IgD-negative memory B cell (primary cell): Measurements from ENCODE around the gene RBM4B. TPM values are rescaled to one million over a fixed set of nuclear protein-coding genes. Genes with fewer than 3 reads are reported as not detected.

Experiments
- H3K27ac Mint-ChIP-seq, 3 donors: one replicate each; pipeline ENCODE4 v1.8.0; 2020 to 2022; ENCODE audit warnings: mild to moderate bottlenecking in 3 of 3, mixed read lengths in 3 of 3, moderate library complexity in 1 of 3
- H3K27me3 Mint-ChIP-seq: one replicate; pipeline ENCODE4 v1.8.0; 2021; ENCODE audit warnings: mixed read lengths
- H3K36me3 Mint-ChIP-seq: one replicate; pipeline ENCODE4 v1.8.0; 2020; ENCODE audit warnings: mild to moderate bottlenecking, mixed read lengths
- H3K4me1 Mint-ChIP-seq, 3 donors: one replicate each; pipeline ENCODE4 v1.8.0; 2020 to 2022; ENCODE audit warnings: mixed read lengths in 3 of 3, mild to moderate bottlenecking in 1 of 3
- H3K4me3 Mint-ChIP-seq, 4 donors: one replicate each; pipeline ENCODE4 v1.8.0; 2020 to 2022; ENCODE audit warnings: mild to moderate bottlenecking in 4 of 4, mixed read lengths in 4 of 4, moderate library complexity in 3 of 4
- H3K9me3 Mint-ChIP-seq, 3 donors: one replicate each; pipeline ENCODE4 v1.8.0; 2020 to 2021; ENCODE audit warnings: mixed read lengths in 3 of 3, mild to moderate bottlenecking in 1 of 3
- polyA plus RNA-seq: library from polyadenylated mRNA; unstranded; fragments of 300-500 nt; fragmentation: Illumina TruSeq; gene quantifications from one replicate; pipeline ENCODE4 v1.2.3, GENCODE V29; 2021

RBM4B gene
- polyA plus RNA-seq, 1 donor from 2014 or later = 22.9 TPM

GRCh38 chr11:66696146-66696545 lies 18.5 kb upstream of the RBM4B start:
- peaks cover 0 to 4% (median 0%) of the 10 kb centered on the region in 3 donors for H3K4me1 Mint-ChIP-seq

GRCh38 chr11:66694732-66695207 lies 17.1 kb upstream of the RBM4B start:
- Mint-ChIP-seq H3K4me3 (no peak overlapping the region), H3K27me3 (no peaks in the 10 kb centered on the region)

More at GRCh38 chr11:66696146-66696545, 18.5 kb upstream of the RBM4B start:
- H3K36me3 Mint-ChIP-seq = peaks cover 2% of the 10 kb centered on the region
- no peaks in the 10 kb centered on the region for H3K27me3 Mint-ChIP-seq
- no peak overlapping the region for H3K4me3 Mint-ChIP-seq
- H3K27ac Mint-ChIP-seq = no peak overlapping the region
- peaks cover 0 to 2% (median 0%) of the 10 kb centered on the region in 3 donors for H3K9me3 Mint-ChIP-seq

GRCh38 chr11:66694056-66694410 lies 16.3 kb upstream of the RBM4B start:
- Mint-ChIP-seq H3K36me3 (peaks cover 2% of the 10 kb centered on the region), H3K4me1 (peaks cover 0 to 4% (median 0%) of the 10 kb centered on the region in 3 donors), H3K4me3 (no peak overlapping the region), H3K27ac (peak overlapping the region in 1 of 3 donors; percentile 35), H3K27me3 (no peaks in the 10 kb centered on the region), H3K9me3 (no peaks in the 10 kb centered on the region)

More at GRCh38 chr11:66694732-66695207, 17.1 kb upstream of the RBM4B start:
- Mint-ChIP-seq H3K4me1 (peaks cover 0 to 4% (median 0%) of the 10 kb centered on the region in 3 donors), H3K36me3 (peaks cover 2% of the 10 kb centered on the region), H3K9me3 (no peaks in the 10 kb centered on the region), H3K27ac (peak overlapping the region in 2 of 3 donors; percentile 8 to 35)

GRCh38 chr11:66693356-66694055 lies 15.8 kb upstream of the RBM4B start:
- Mint-ChIP-seq H3K4me3 (no peak overlapping the region), H3K4me1 (peaks cover 0 to 4% (median 0%) of the 10 kb centered on the region in 3 donors), H3K36me3 (peaks cover 1% of the 10 kb centered on the region), H3K27ac (no peak overlapping the region), H3K9me3 (no peaks in the 10 kb centered on the region), H3K27me3 (no peaks in the 10 kb centered on the region)

- Mint-ChIP-seq H3K27ac (no peak overlapping the region), H3K27me3 (no peaks in the 10 kb centered on the region), H3K36me3 (no peaks in the 10 kb centered on the region), H3K9me3 (no peaks in the 10 kb centered on the region), H3K4me1 (peaks cover 0 to 4% (median 0%) of the 10 kb centered on the region in 3 donors), H3K4me3 (no peak overlapping the region)
These were observed 15.2 kb upstream of the RBM4B start for GRCh38 chr11:66692871-66693331.

GRCh38 chr11:66692446-66692845 lies 14.8 kb upstream of the RBM4B start:
- Mint-ChIP-seq H3K9me3 (no peaks in the 10 kb centered on the region), H3K4me1 (peaks cover 0 to 4% (median 0%) of the 10 kb centered on the region in 3 donors), H3K36me3 (no peaks in the 10 kb centered on the region)

GRCh38 chr11:66691311-66691980 lies 13.8 kb upstream of the RBM4B start:
- H3K36me3 Mint-ChIP-seq = no peaks in the 10 kb centered on the region
- H3K27ac Mint-ChIP-seq = no peak overlapping the region
- no peaks in the 10 kb centered on the region for H3K9me3 Mint-ChIP-seq
- H3K27me3 Mint-ChIP-seq = no peaks in the 10 kb centered on the region
- peaks cover 0 to 4% (median 0%) of the 10 kb centered on the region in 3 donors for H3K4me1 Mint-ChIP-seq
- H3K4me3 Mint-ChIP-seq = no peak overlapping the region

More at GRCh38 chr11:66692446-66692845, 14.8 kb upstream of the RBM4B start:
- Mint-ChIP-seq H3K4me3 (peak overlapping the region in 1 of 4 donors; percentile 28), H3K27ac (no peak overlapping the region), H3K27me3 (no peaks in the 10 kb centered on the region)

GRCh38 chr11:66689661-66690590 lies 12.2 kb upstream of the RBM4B start:
- no peak overlapping the region for H3K4me3 Mint-ChIP-seq
- no peaks in the 10 kb centered on the region for H3K36me3 Mint-ChIP-seq
- no peak overlapping the region for H3K27ac Mint-ChIP-seq
- no peaks in the 10 kb centered on the region for H3K9me3 Mint-ChIP-seq
- H3K4me1 Mint-ChIP-seq = peaks cover 0 to 4% (median 0%) of the 10 kb centered on the region in 3 donors
- no peaks in the 10 kb centered on the region for H3K27me3 Mint-ChIP-seq

GRCh38 chr11:66688561-66689534 lies 11.2 kb upstream of the RBM4B start:
- Mint-ChIP-seq H3K27ac (no peak overlapping the region), H3K4me1 (no peaks in the 10 kb centered on the region), H3K27me3 (no peaks in the 10 kb centered on the region), H3K36me3 (no peaks in the 10 kb centered on the region), H3K4me3 (no peak overlapping the region), H3K9me3 (no peaks in the 10 kb centered on the region)

GRCh38 chr11:66687831-66688281 lies 10.2 kb upstream of the RBM4B start:
- Mint-ChIP-seq H3K4me3 (no peak overlapping the region), H3K27ac (no peak overlapping the region), H3K9me3 (no peaks in the 10 kb centered on the region)

GRCh38 chr11:66686801-66687750 lies 9.4 kb upstream of the RBM4B start:
- no peaks in the 10 kb centered on the region for H3K36me3 Mint-ChIP-seq
- H3K27me3 Mint-ChIP-seq = no peaks in the 10 kb centered on the region
- peaks cover 0 to 2% (median 0%) of the 10 kb centered on the region in 3 donors for H3K4me1 Mint-ChIP-seq
- no peak overlapping the region for H3K27ac Mint-ChIP-seq
- no peaks in the 10 kb centered on the region for H3K9me3 Mint-ChIP-seq
- peak overlapping the region in 1 of 4 donors; percentile 32 for H3K4me3 Mint-ChIP-seq

More at GRCh38 chr11:66687831-66688281, 10.2 kb upstream of the RBM4B start:
- Mint-ChIP-seq H3K4me1 (peaks cover 0 to 2% (median 0%) of the 10 kb centered on the region in 3 donors), H3K36me3 (no peaks in the 10 kb centered on the region), H3K27me3 (no peaks in the 10 kb centered on the region)

GRCh38 chr11:66686100-66686785 lies 8.6 kb upstream of the RBM4B start:
- Mint-ChIP-seq H3K4me3 (no peak overlapping the region), H3K9me3 (no peaks in the 10 kb centered on the region), H3K4me1 (peaks cover 0 to 2% (median 0%) of the 10 kb centered on the region in 3 donors), H3K27ac (no peak overlapping the region), H3K36me3 (no peaks in the 10 kb centered on the region), H3K27me3 (no peaks in the 10 kb centered on the region)
